ENCODE data around the gene SLC41A3.

SLC41A3 gene
- total RNA-seq = 23.1 to 38.8 (median 25.7) reads per million in 3 experiments

- peak; percentile 78 for DNase-seq
Measured at GRCh38 chr3:126083913-126084767, at the start of gene SLC41A3. Gene SLC41A3, minus strand, starts transcription at chr3:126084124. Its CDS starts 15,905 bp downstream, at chr3:126068219.

- no peak for DNase-seq
Measured at GRCh38 chr3:126133606-126134005, 49.7 kb upstream of the SLC41A3 start.

GRCh38 chr3:126132751-126133511 is 49.0 kb upstream of the SLC41A3 start:
- DNase-seq = no peak

- DNase-seq = no peak
Measured at GRCh38 chr3:126131881-126132750, 48.2 kb upstream of the SLC41A3 start.

- no peak for DNase-seq
Measured at GRCh38 chr3:126130981-126131745, 47.2 kb upstream of the SLC41A3 start.

- DNase-seq = no peak
Measured at GRCh38 chr3:126130081-126130855, 46.3 kb upstream of the SLC41A3 start.

GRCh38 chr3:126129398-126129891 is 45.5 kb upstream of the SLC41A3 start:
- DNase-seq = no peak

GRCh38 chr3:126128504-126129397 is 44.8 kb upstream of the SLC41A3 start:
- no peak for DNase-seq

- no peak for DNase-seq
Measured at GRCh38 chr3:126127904-126128303, 44.0 kb upstream of the SLC41A3 start.

- no peak for DNase-seq
Measured at GRCh38 chr3:126127452-126127851, 43.5 kb upstream of the SLC41A3 start.

- no peak for DNase-seq
Measured at GRCh38 chr3:126126811-126127431, 43.0 kb upstream of the SLC41A3 start.

- DNase-seq = no peak
Measured at GRCh38 chr3:126126286-126126685, 42.4 kb upstream of the SLC41A3 start.

- DNase-seq = no peak
Measured at GRCh38 chr3:126125781-126126251, 41.9 kb upstream of the SLC41A3 start.

- DNase-seq = no peak
Measured at GRCh38 chr3:126125341-126125740, 41.4 kb upstream of the SLC41A3 start.

- no peak for DNase-seq
Measured at GRCh38 chr3:126124896-126125295, 41.0 kb upstream of the SLC41A3 start.

GRCh38 chr3:126124148-126124868 is 40.4 kb upstream of the SLC41A3 start:
- no peak for DNase-seq

- no peak for DNase-seq
Measured at GRCh38 chr3:126121632-126122031, 37.7 kb upstream of the SLC41A3 start.

GRCh38 chr3:126121074-126121473 is 37.1 kb upstream of the SLC41A3 start:
- no peak for DNase-seq

- DNase-seq = no peak
Measured at GRCh38 chr3:126119976-126120375, 36.1 kb upstream of the SLC41A3 start.

Data from central memory CD4-positive, alpha-beta T cell (primary cell).